ENCODE measurements around the gene SLC9A3.

Gene SLC9A3

GRCh38 chr5:423626-424261 is 100.5 kb downstream of the SLC9A3 start:
- no peak overlapping the region for H3K27ac ChIP-seq
- TF ChIP-seq ZFX (IDR thresholded peaks at IDR 0.05) (no peak), CTCF (conservative IDR thresholded peaks at IDR 0.05) (no peak)

GRCh38 chr5:423233-423565 is 101.0 kb downstream of the SLC9A3 start:
- TF ChIP-seq CTCF (conservative IDR thresholded peaks at IDR 0.05) = no peak
- TF ChIP-seq ZFX (IDR thresholded peaks at IDR 0.05) = no peak
- no peak overlapping the region for H3K27ac ChIP-seq

GRCh38 chr5:422323-423232 is 101.7 kb downstream of the SLC9A3 start:
- no peak for TF ChIP-seq CTCF (conservative IDR thresholded peaks at IDR 0.05)
- TF ChIP-seq ZFX (IDR thresholded peaks at IDR 0.05) = no peak
- H3K27ac ChIP-seq = no peak overlapping the region

GRCh38 chr5:421901-422300 is 102.3 kb downstream of the SLC9A3 start:
- TF ChIP-seq ZFX (IDR thresholded peaks at IDR 0.05) = no peak
- TF ChIP-seq CTCF (conservative IDR thresholded peaks at IDR 0.05) = no peak
- H3K27ac ChIP-seq = no peak overlapping the region

GRCh38 chr5:421287-421880 is 102.9 kb downstream of the SLC9A3 start:
- TF ChIP-seq CTCF (conservative IDR thresholded peaks at IDR 0.05) (no peak), ZFX (IDR thresholded peaks at IDR 0.05) (no peak)
- H3K27ac ChIP-seq = no peak overlapping the region

- TF ChIP-seq ZFX (IDR thresholded peaks at IDR 0.05) = no peak
- TF ChIP-seq CTCF (conservative IDR thresholded peaks at IDR 0.05) = no peak
- no peak overlapping the region for H3K27ac ChIP-seq
Measured at GRCh38 chr5:420632-421286, 103.5 kb downstream of the SLC9A3 start.

Measured in C4-2B (cell line).